Ovary (tissue), 9 donors: ENCODE results near the gene C1QC. TPM values are rescaled to one million over a fixed set of nuclear protein-coding genes. Genes with fewer than 3 reads are reported as not detected.

ENCODE experiments used
- DNase-seq, 5 donors: peaks; one replicate each; pipeline ENCODE4 v3.0.0-alpha.2; 2019 to 2020
- H3K27ac ChIP-seq, 2 donors: fragments of 200-600 bp; one replicate each; pipeline versions ENCODE4 v1.5.1 to v1.8.0; 2019 to 2022
- H3K27me3 ChIP-seq: fragments of 200-600 bp; one replicate; pipeline ENCODE4 v1.8.0; 2022
- H3K36me3 ChIP-seq: fragments of 200-600 bp; sonication (generic); one replicate; pipeline ENCODE4 v1.5.1; 2019
- H3K4me1 ChIP-seq: one replicate; pipeline ENCODE4 v1.8.1; 2013; ENCODE audit warnings: mild to moderate bottlenecking, moderate library complexity; ENCODE audit not compliant: insufficient read depth
- H3K4me3 ChIP-seq: fragments of 200-600 bp; sonication (generic); one replicate; pipeline ENCODE4 v1.5.1; 2017
- H3K9me3 ChIP-seq, 2 donors: fragments of 200-600 bp in 1 of 2; sonication (generic) in 1 of 2; one replicate each; pipeline versions ENCODE4 v1.5.1 to v1.8.1; 2013 to 2019; ENCODE audit warnings: mild to moderate bottlenecking in 1 of 2, moderate library complexity in 1 of 2
- CTCF ChIP-seq, 3 donors: fragments of 450-650 bp in 2 of 3; fragments of 200-600 bp in 1 of 3; IDR thresholded peaks; one replicate each; pipeline versions ENCODE4 v1.5.1 to v1.8.0; 2016 to 2022; ENCODE audit warnings: antibody characterized with exemption in 3 of 3, mild to moderate bottlenecking in 1 of 3
- EP300 ChIP-seq: sonication (generic); formaldehyde crosslinking; IDR thresholded peaks from one replicate; pipeline ENCODE4 v1.6.1; 2017; ENCODE audit warnings: antibody characterized with exemption
- POLR2A ChIP-seq: fragments of 450-650 bp; IDR thresholded peaks from one replicate; pipeline ENCODE4 v1.6.1; 2017; ENCODE audit warnings: antibody characterized with exemption, mild to moderate bottlenecking, moderate library complexity
- WGBS, 3 donors: extraction: QIAGEN DNeasy Blood & Tissue Kit in 1 of 3; methylation state at CpG; one replicate each; pipeline versions ENCODE4 v1.1.5 to v1.1.7; 2013 to 2017; 5-methylcytosine and 5-hydroxymethylcytosine counted together
- intact Hi-C, 4 donors: fragments of 100-400 bp; cut with DNase I; formaldehyde crosslinking; loops; one replicate each; pipeline versions ENCODE4 v1.11.0 to v1.15.1; 2022 to 2023
- polyA plus RNA-seq, 2 donors: library from polyadenylated mRNA; stranded (reverse); fragments of 200-250 nt in 1 of 2; fragments of 350-450 nt in 1 of 2; fragmentation: Illumina TruSeq in 1 of 2; extraction: RNeasy Lipid Tissue Mini Kit (QIAGEN cat#74804) in 1 of 2; gene quantifications; one replicate each; pipeline ENCODE4 v1.2.3, GENCODE V29; 2013 to 2014
- total RNA-seq, 7 donors: library from RNA; depleted of rRNA in 2 of 7; stranded (reverse); fragments of >200 nt in 2 of 7; fragmentation: NEBNext Ultra II Directional in 3 of 7; extraction: Animal tissue kit (Norgen Biotek cat#: 25700) in 3 of 7; gene quantifications; one replicate each; pipeline versions ENCODE4 v1.1.0 to v1.2.4, GENCODE V29; 2016 to 2023
- donor health status: DM: no; HTN: no; CAD: no; lungs with moderate emphysema.
- donor health status: DM: no; HTN: no; CAD: no.
- donor health status: Bipolar disorder and iron deficiency.
- donor health status: DM: yes; HTN: yes; CAD: no.
- donor health status: DM: no; HTN: no; CAD: no.
- donor health status: DM: yes; HTN: yes; CAD: no.

Gene C1QC
- total and polyA plus RNA-seq, 9 donors, result 30.2 to 136 (median 51.1) TPM

GRCh38 chr1:22677931-22678896 is 34.8 kb downstream of the C1QC start:
- DNase-seq, result no peak
- no peaks in the 10 kb centered on the region for H3K4me1 ChIP-seq
- no peaks in the 10 kb centered on the region for H3K27me3 ChIP-seq
- TF ChIP-seq POLR2A (no peak), EP300 (no peak), CTCF (IDR thresholded peaks at IDR 0.05) (no peak)
- no peaks in the 10 kb centered on the region for H3K9me3 ChIP-seq
- H3K36me3 ChIP-seq, result no peaks in the 10 kb centered on the region
- no peak overlapping the region for H3K27ac ChIP-seq
- intact Hi-C loops, result no loop called here
- H3K4me3 ChIP-seq, result no peak overlapping the region
- 59 to 63% (median 60%) methylated on average over 13 of the region's 13 CpGs for WGBS, 3 donors

- DNase-seq, result no peak
- WGBS, 3 donors, result 65 to 83% (median 69%) methylated on average over 9 of the region's 9 CpGs
- no peak overlapping the region for H3K27ac ChIP-seq
- no peaks in the 10 kb centered on the region for H3K36me3 ChIP-seq
- H3K9me3 ChIP-seq, result no peaks in the 10 kb centered on the region
- TF ChIP-seq CTCF (IDR thresholded peaks at IDR 0.05) (no peak), POLR2A (no peak), EP300 (no peak)
- no peak overlapping the region for H3K4me3 ChIP-seq
- intact Hi-C loops, result no loop called here
- no peaks in the 10 kb centered on the region for H3K27me3 ChIP-seq
- peaks cover 3% of the 10 kb centered on the region for H3K4me1 ChIP-seq
Observed at GRCh38 chr1:22680726-22681125, 37.3 kb downstream of the C1QC start.

GRCh38 chr1:22681556-22682276 is 38.3 kb downstream of the C1QC start:
- no peak for TF ChIP-seq CTCF (IDR thresholded peaks at IDR 0.05)
- TF ChIP-seq POLR2A, result no peak
- no peak for TF ChIP-seq EP300
- no peaks in the 10 kb centered on the region for H3K27me3 ChIP-seq

GRCh38 chr1:22683547-22683946 is 40.1 kb downstream of the C1QC start:
- Histone ChIP-seq H3K4me1 (peaks cover 4% of the 10 kb centered on the region), H3K9me3 (no peaks in the 10 kb centered on the region), H3K27ac (no peak overlapping the region), H3K36me3 (no peaks in the 10 kb centered on the region), H3K4me3 (no peak overlapping the region), H3K27me3 (no peaks in the 10 kb centered on the region)
- TF ChIP-seq CTCF (IDR thresholded peaks at IDR 0.05) (no peak), EP300 (no peak), POLR2A (no peak)
- intact Hi-C loops, result no loop called here
- no peak for DNase-seq
- WGBS, 3 donors, result 83 to 89% (median 84%) methylated on average over 1 of the region's 1 CpG

More at GRCh38 chr1:22681556-22682276, 38.3 kb downstream of the C1QC start:
- Histone ChIP-seq H3K4me1 (peaks cover 4% of the 10 kb centered on the region), H3K27ac (no peak overlapping the region), H3K36me3 (no peaks in the 10 kb centered on the region), H3K9me3 (no peaks in the 10 kb centered on the region), H3K4me3 (no peak overlapping the region)
- intact Hi-C loops, result no loop called here
- DNase-seq, result no peak
- WGBS, 3 donors, result 79 to 83% (median 81%) methylated on average over 15 of the region's 15 CpGs
